ENCODE measurements around the gene WASF3. TPM values are rescaled to one million over a fixed set of nuclear protein-coding genes. Genes with fewer than 3 reads are reported as not detected.

WASF3 gene
- total and polyA plus RNA-seq, 10 of the 15 experiments (the other 5 are each of a cell fraction or from before 2014, with no cell fraction given), result under 0.01 to 0.10 (median 0.01) TPM; not detected in 7

- TF ChIP-seq, protein P1, sequence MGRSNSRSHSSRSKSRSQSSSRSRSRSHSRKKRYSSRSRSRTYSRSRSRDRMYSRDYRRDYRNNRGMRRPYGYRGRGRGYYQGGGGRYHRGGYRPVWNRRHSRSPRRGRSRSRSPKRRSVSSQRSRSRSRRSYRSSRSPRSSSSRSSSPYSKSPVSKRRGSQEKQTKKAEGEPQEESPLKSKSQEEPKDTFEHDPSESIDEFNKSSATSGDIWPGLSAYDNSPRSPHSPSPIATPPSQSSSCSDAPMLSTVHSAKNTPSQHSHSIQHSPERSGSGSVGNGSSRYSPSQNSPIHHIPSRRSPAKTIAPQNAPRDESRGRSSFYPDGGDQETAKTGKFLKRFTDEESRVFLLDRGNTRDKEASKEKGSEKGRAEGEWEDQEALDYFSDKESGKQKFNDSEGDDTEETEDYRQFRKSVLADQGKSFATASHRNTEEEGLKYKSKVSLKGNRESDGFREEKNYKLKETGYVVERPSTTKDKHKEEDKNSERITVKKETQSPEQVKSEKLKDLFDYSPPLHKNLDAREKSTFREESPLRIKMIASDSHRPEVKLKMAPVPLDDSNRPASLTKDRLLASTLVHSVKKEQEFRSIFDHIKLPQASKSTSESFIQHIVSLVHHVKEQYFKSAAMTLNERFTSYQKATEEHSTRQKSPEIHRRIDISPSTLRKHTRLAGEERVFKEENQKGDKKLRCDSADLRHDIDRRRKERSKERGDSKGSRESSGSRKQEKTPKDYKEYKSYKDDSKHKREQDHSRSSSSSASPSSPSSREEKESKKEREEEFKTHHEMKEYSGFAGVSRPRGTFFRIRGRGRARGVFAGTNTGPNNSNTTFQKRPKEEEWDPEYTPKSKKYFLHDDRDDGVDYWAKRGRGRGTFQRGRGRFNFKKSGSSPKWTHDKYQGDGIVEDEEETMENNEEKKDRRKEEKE (IDR thresholded peaks at IDR 0.05), result no peak
- no peak for TF ChIP-seq ZNF217 (IDR thresholded peaks at IDR 0.05)
- TF ChIP-seq BCL11A (IDR thresholded peaks at IDR 0.05; ENCODE audit: low read depth, low read length), result no peak
- TF ChIP-seq KDM1A (IDR thresholded peaks at IDR 0.05; ENCODE audit: borderline replicate concordance), result no peak
- TF ChIP-seq RELB (IDR thresholded peaks at IDR 0.05; ENCODE audit: low read depth), result no peak
Measured at GRCh38 chr13:26555413-26555812, 2.1 kb upstream of the WASF3 start (continued).

DNA sequence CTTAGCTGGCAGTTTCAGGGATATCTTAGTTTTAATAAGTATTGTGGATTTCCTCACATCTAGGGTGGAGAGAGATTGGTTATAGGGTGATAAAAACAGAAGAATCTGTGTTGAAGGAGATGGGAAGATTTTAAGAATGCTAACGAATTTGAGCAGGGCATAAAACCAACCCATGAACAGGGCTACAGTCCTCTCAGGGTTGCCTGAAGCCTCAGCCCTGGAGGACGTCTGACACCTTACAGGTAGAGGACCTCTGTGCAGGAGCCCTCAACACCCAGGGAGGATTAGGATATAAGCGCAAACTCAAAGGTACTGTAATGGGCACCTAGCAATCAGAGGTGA lies 461 bp upstream of the WASF3 start:
- in situ Hi-C loops (cut with MboI) (no loop called here), intact Hi-C loops (cut with micrococcal nuclease; ENCODE audit: unreplicated experiment) (no loop called here)
- Histone ChIP-seq H3K4me3 (no peak overlapping the region), H3K9me3 (replicated peaks; ENCODE audit: control insufficient read depth, insufficient read depth, low read length) (no peaks in the 10 kb centered on the region; the same call in 2 of the 3 replicates), H4K20me1 (ENCODE audit: control insufficient read depth, insufficient read depth) (no peaks in the 10 kb centered on the region), H3K4me2 (ENCODE audit: control insufficient read depth, insufficient read depth) (no peak overlapping the region), H3K79me2 (ENCODE audit: control insufficient read depth, insufficient read depth, low read length) (no peaks in the 10 kb centered on the region), H3K27ac (ENCODE audit: control insufficient read depth, insufficient read depth) (no peak overlapping the region), H3K36me3 (ENCODE audit: control insufficient read depth in 2 of 2, insufficient read depth in 2 of 2, low read length in 1 of 2) (no peaks in the 10 kb centered on the region), H3K27me3 (replicated peaks in 1 of 2; ENCODE audit: control insufficient read depth in 2 of 2, insufficient read depth in 2 of 2, low read length in 1 of 2) (peaks cover 0 to 3% of the 10 kb centered on the region in 2 experiments; a peak in 3 of 4 replicates), H3K4me1 (ENCODE audit: control insufficient read depth, insufficient read depth, low read length) (no peaks in the 10 kb centered on the region), H3K9ac (ENCODE audit: control insufficient read depth, insufficient read depth, low read length) (no peak overlapping the region), H2AFZ (ENCODE audit: control insufficient read depth, low read depth, low read length) (no peak overlapping the region)
- ChIA-PET POLR2A (no interaction called here), RAD21 (ENCODE audit: unreplicated experiment) (no interaction called here), SMC1A (ENCODE audit: uncharacterized antibody, unreplicated experiment) (no interaction called here), CTCF (no interaction called here)
- BruUV-seq (replicated peaks), result no TSS peak
- TF ChIP-seq SP1 (IDR thresholded peaks at IDR 0.05; ENCODE audit: low read depth, low read length), result no peak
- TF ChIP-seq HDGF (IDR thresholded peaks at IDR 0.05), result no peak
- TF ChIP-seq BRCA1 (IDR thresholded peaks at IDR 0.05; ENCODE audit: low read depth, low read length), result no peak
- TF ChIP-seq NKRF (conservative IDR thresholded peaks at IDR 0.05), result no peak
- TF ChIP-seq HCFC1 (IDR thresholded peaks at IDR 0.05; ENCODE audit: low read length), result no peak
- TF ChIP-seq, protein P2, sequence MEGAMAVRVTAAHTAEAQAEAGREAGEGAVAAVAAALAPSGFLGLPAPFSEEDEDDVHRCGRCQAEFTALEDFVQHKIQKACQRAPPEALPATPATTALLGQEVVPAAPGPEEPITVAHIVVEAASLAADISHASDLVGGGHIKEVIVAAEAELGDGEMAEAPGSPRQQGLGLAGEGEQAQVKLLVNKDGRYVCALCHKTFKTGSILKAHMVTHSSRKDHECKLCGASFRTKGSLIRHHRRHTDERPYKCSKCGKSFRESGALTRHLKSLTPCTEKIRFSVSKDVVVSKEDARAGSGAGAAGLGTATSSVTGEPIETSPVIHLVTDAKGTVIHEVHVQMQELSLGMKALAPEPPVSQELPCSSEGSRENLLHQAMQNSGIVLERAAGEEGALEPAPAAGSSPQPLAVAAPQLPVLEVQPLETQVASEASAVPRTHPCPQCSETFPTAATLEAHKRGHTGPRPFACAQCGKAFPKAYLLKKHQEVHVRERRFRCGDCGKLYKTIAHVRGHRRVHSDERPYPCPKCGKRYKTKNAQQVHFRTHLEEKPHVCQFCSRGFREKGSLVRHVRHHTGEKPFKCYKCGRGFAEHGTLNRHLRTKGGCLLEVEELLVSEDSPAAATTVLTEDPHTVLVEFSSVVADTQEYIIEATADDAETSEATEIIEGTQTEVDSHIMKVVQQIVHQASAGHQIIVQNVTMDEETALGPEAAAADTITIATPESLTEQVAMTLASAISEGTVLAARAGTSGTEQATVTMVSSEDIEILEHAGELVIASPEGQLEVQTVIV (IDR thresholded peaks at IDR 0.05; ENCODE audit: borderline replicate concordance, partially characterized antibody), result no peak
- TF ChIP-seq TCF7 (IDR thresholded peaks at IDR 0.05; ENCODE audit: borderline replicate concordance), result no peak
- ATAC-seq (no peak; the same call in 2 of the 3 replicates), DNase-seq (ENCODE audit: low read depth, low spot score) (no peak), FAIRE-seq (no peak)
- 0% methylated on average over 3 of the region's 3 CpGs for WGBS (ENCODE audit: insufficient coverage, insufficient replicate concordance, low lambda C conversion rate, missing lambda C conversion rate)
